Osteoblast (primary cell): ENCODE measurements around the gene ELOVL5. TPM values are rescaled to one million over a fixed set of nuclear protein-coding genes. Genes with fewer than 3 reads are reported as not detected.

Experiments
- DNase-seq: peaks from one replicate; pipeline ENCODE4 v3.0.0; 2011; ENCODE audit warnings: low spot score, mixed read lengths; ENCODE audit not compliant: insufficient read length; ENCODE audit errors: missing footprints
- H2AFZ ChIP-seq: 2 replicates; pipeline ENCODE4 v1.6.0; 2011; ENCODE audit warnings: mild to moderate bottlenecking, low read length
- H3K27ac ChIP-seq: 2 replicates; pipeline ENCODE4 v1.5.1; 2011; ENCODE audit warnings: mild to moderate bottlenecking, low read depth, low read length, moderate library complexity
- H3K27me3 ChIP-seq: 2 replicates; pipeline ENCODE4 v1.6.0; 2012; ENCODE audit warnings: mild to moderate bottlenecking, control low read depth, inconsistent platforms, low read length, moderate library complexity; ENCODE audit not compliant: insufficient read depth
- H3K36me3 ChIP-seq: 2 replicates; pipeline ENCODE4 v1.5.1; 2011; ENCODE audit warnings: mild to moderate bottlenecking, low read length, control low read depth, moderate library complexity; ENCODE audit not compliant: insufficient read depth
- H3K4me1 ChIP-seq: 2 replicates; pipeline ENCODE4 v1.5.1; 2011; ENCODE audit warnings: mild to moderate bottlenecking, low read length, control low read depth, moderate library complexity; ENCODE audit not compliant: insufficient read depth
- H3K4me2 ChIP-seq: 2 replicates; pipeline ENCODE4 v1.6.0; 2011; ENCODE audit warnings: mild to moderate bottlenecking, low read length; ENCODE audit not compliant: insufficient read depth
- H3K4me3 ChIP-seq: fragments of 200-600 bp; sonication (generic); 3 replicates; pipeline ENCODE4 v1.5.1; 2012; ENCODE audit warnings: mild to moderate bottlenecking, low read length, inconsistent platforms; ENCODE audit not compliant: insufficient read depth
- H3K79me2 ChIP-seq: 2 replicates; pipeline ENCODE4 v1.6.0; 2012; ENCODE audit warnings: mild to moderate bottlenecking, low read length, control low read depth, inconsistent platforms; ENCODE audit not compliant: insufficient read depth
- H3K9me3 ChIP-seq: 2 replicates; pipeline ENCODE4 v1.5.1; 2011; ENCODE audit warnings: low read depth, low read length, control low read depth
- H4K20me1 ChIP-seq: 2 replicates; pipeline ENCODE4 v1.6.0; 2012; ENCODE audit warnings: mild to moderate bottlenecking, low read length, control low read depth; ENCODE audit not compliant: insufficient read depth
- CTCF ChIP-seq: IDR thresholded peaks from 2 replicates; pipeline ENCODE4 v1.5.1; 2011; ENCODE audit warnings: mild to moderate bottlenecking, low read depth, low read length, moderate library complexity; ENCODE audit errors: extremely low read depth
- total RNA-seq: library from RNA; depleted of rRNA; stranded (reverse); fragments of >200 nt; gene quantifications from 2 replicates; pipeline ENCODE4 v1.2.3, GENCODE V29; 2012

The ELOVL5 gene
- total RNA-seq, 1 donor, result 75.3 TPM

- H3K4me1 ChIP-seq, result peaks cover 11% of the 10 kb centered on the region
- peaks cover 11% of the 10 kb centered on the region for H3K27me3 ChIP-seq
- no peaks in the 10 kb centered on the region for H3K79me2 ChIP-seq
- H2AFZ ChIP-seq, result no peak overlapping the region
- no peak overlapping the region for H3K27ac ChIP-seq
- no peak for DNase-seq
- H3K36me3 ChIP-seq, result no peaks in the 10 kb centered on the region
- no peaks in the 10 kb centered on the region for H3K9me3 ChIP-seq
- no peak overlapping the region for H3K4me2 ChIP-seq
- H4K20me1 ChIP-seq, result no peaks in the 10 kb centered on the region
- H3K4me3 ChIP-seq, result no peak overlapping the region
- no peak for TF ChIP-seq CTCF
Measured at GRCh38 chr6:53353624-53354023, 4.9 kb upstream of the ELOVL5 start.

GRCh38 chr6:53352360-53352759, 3.6 kb upstream of the ELOVL5 start:
- Histone ChIP-seq H3K27ac (no peak overlapping the region), H3K9me3 (no peaks in the 10 kb centered on the region), H4K20me1 (no peaks in the 10 kb centered on the region), H3K4me1 (peaks cover 5% of the 10 kb centered on the region), H3K4me2 (no peak overlapping the region), H3K79me2 (peaks cover 4% of the 10 kb centered on the region), H3K27me3 (peaks cover 11% of the 10 kb centered on the region), H3K36me3 (no peaks in the 10 kb centered on the region), H3K4me3 (no peak overlapping the region), H2AFZ (no peak overlapping the region)
- DNase-seq, result no peak
- TF ChIP-seq CTCF, result no peak

- H3K79me2 ChIP-seq, result peaks cover 35% of the 10 kb centered on the region
- TF ChIP-seq CTCF, result no peak
- peak overlapping the region; percentile 90 for H3K4me3 ChIP-seq
- H3K9me3 ChIP-seq, result no peaks in the 10 kb centered on the region
- H3K4me2 ChIP-seq, result peak overlapping the region; percentile 91
- H4K20me1 ChIP-seq, result peaks cover 19% of the 10 kb centered on the region
- no peaks in the 10 kb centered on the region for H3K36me3 ChIP-seq
- DNase-seq, result no peak
- H2AFZ ChIP-seq, result peak overlapping the region; percentile 98
- peak overlapping the region; percentile 93 for H3K27ac ChIP-seq
- H3K4me1 ChIP-seq, result peaks cover 7% of the 10 kb centered on the region
- H3K27me3 ChIP-seq, result peaks cover 11% of the 10 kb centered on the region
Measured at GRCh38 chr6:53349209-53349693, 501 bp upstream of the ELOVL5 start.

GRCh38 chr6:53347921-53348370, 804 bp downstream of the ELOVL5 start:
- DNase-seq, result peak; percentile 91
- H3K27me3 ChIP-seq, result peaks cover 6% of the 10 kb centered on the region
- H2AFZ ChIP-seq, result peak overlapping the region; percentile 98
- peaks cover 7% of the 10 kb centered on the region for H3K4me1 ChIP-seq
- no peaks in the 10 kb centered on the region for H3K9me3 ChIP-seq
- H3K4me2 ChIP-seq, result peak overlapping the region; percentile 91
- H3K4me3 ChIP-seq, result peak overlapping the region; percentile 90
- H3K79me2 ChIP-seq, result peaks cover 48% of the 10 kb centered on the region
- peak overlapping the region; percentile 93 for H3K27ac ChIP-seq
- TF ChIP-seq CTCF, result no peak
- H3K36me3 ChIP-seq, result no peaks in the 10 kb centered on the region
- peaks cover 23% of the 10 kb centered on the region for H4K20me1 ChIP-seq
